GM12878 (cell line): ENCODE measurements around the gene SBNO2. TPM values are rescaled to one million over a fixed set of nuclear protein-coding genes. Genes with fewer than 3 reads are reported as not detected.
A peak's percentile ranks its signal among the peaks of the same experiment; 100 is the strongest.

Experiments used
- ATAC-seq: fragments of 200-7000 bp; cut with Tn5 transposase; 3 replicates; pipeline ENCODE4 v1.9.1; 2020; ENCODE audit warnings: mild to moderate bottlenecking, moderate library complexity
- BruUV-seq: library from RNA; stranded (reverse); fragments of 400-500 nt; replicated peaks from 2 replicates; lab custom pipeline; 2021; lab: Mats Ljungman, UMichigan
- CTCF ChIA-PET: fragments of 300-600 bp; sonication (Branson Sonifier 250); formaldehyde crosslinking; extraction: SDS; loops from one replicate; lab custom pipeline; 2021; ENCODE audit warnings: inconsistent platforms; lab: Yijun Ruan, JAX
- POLR2A ChIA-PET: fragments of 350-600 bp; formaldehyde crosslinking; extraction: SDS; loops from one replicate; lab custom pipeline; 2021; ENCODE audit warnings: inconsistent platforms; lab: Charles Lee
- RAD21 ChIA-PET: fragments of 300-600 bp; sonication (Branson Sonifier 250); formaldehyde crosslinking; loops from one replicate; lab custom pipeline; 2023; ENCODE audit warnings: antibody characterized with exemption; ENCODE audit not compliant: unreplicated experiment; lab: Charles Lee
- SMC1A ChIA-PET: fragments of 300-600 bp; sonication (Branson Sonifier 250); formaldehyde crosslinking; loops from one replicate; lab custom pipeline; 2023; ENCODE audit not compliant: unreplicated experiment, uncharacterized antibody; lab: Charles Lee
- DNase-seq: peaks from one replicate; pipeline ENCODE4 v3.0.0-alpha.2; 2011; ENCODE audit warnings: low read depth, low spot score
- FAIRE-seq: peaks from 3 replicates; lab custom pipeline; 2011; peaks lifted over from hg19 to GRCh38; lab: Jason Lieb, UNC
- H2AFZ ChIP-seq: 2 replicates; pipeline ENCODE4 v1.6.0; 2011; ENCODE audit warnings: low read depth, low read length, control low read depth; ENCODE audit not compliant: control insufficient read depth
- H3K27ac ChIP-seq: 2 replicates; pipeline ENCODE4 v1.5.1; 2011; ENCODE audit warnings: control low read depth; ENCODE audit not compliant: control insufficient read depth, insufficient read depth
- H3K27me3 ChIP-seq, 2 experiments: replicated peaks in 1 of 2; 2 replicates each; pipeline versions ENCODE4 v1.6.0 to v1.6.1; 2011; ENCODE audit warnings: low read length in 1 of 2; ENCODE audit not compliant: control insufficient read depth in 2 of 2, insufficient read depth in 2 of 2
- H3K36me3 ChIP-seq, 2 experiments: 2 replicates each; pipeline ENCODE4 v1.5.1; 2011; ENCODE audit warnings: low read length in 1 of 2; ENCODE audit not compliant: control insufficient read depth in 2 of 2, insufficient read depth in 2 of 2
- H3K4me1 ChIP-seq: 2 replicates; pipeline ENCODE4 v1.6.1; 2011; ENCODE audit warnings: mild to moderate bottlenecking, low read length, moderate library complexity, mixed read lengths; ENCODE audit not compliant: control insufficient read depth, insufficient read depth
- H3K4me2 ChIP-seq: 2 replicates; pipeline ENCODE4 v1.6.0; 2011; ENCODE audit warnings: control low read depth; ENCODE audit not compliant: control insufficient read depth, insufficient read depth
- H3K4me3 ChIP-seq: fragments of 200-600 bp; sonication (generic); 2 replicates; pipeline ENCODE4 v1.5.1; 2016
- H3K79me2 ChIP-seq: 2 replicates; pipeline ENCODE4 v1.6.0; 2011; ENCODE audit warnings: low read length; ENCODE audit not compliant: control insufficient read depth, insufficient read depth
- H3K9ac ChIP-seq: 2 replicates; pipeline ENCODE4 v1.8.0; 2011; ENCODE audit warnings: low read length, control low read depth, mixed read lengths; ENCODE audit not compliant: control insufficient read depth, insufficient read depth
- H3K9me3 ChIP-seq: replicated peaks from 3 replicates; pipeline ENCODE4 v1.5.1; 2011; ENCODE audit warnings: mild to moderate bottlenecking, low read length; ENCODE audit not compliant: control insufficient read depth, insufficient read depth
- H4K20me1 ChIP-seq: 2 replicates; pipeline ENCODE4 v1.6.0; 2011; ENCODE audit not compliant: control insufficient read depth, insufficient read depth
- CBX5 ChIP-seq: sonication (generic); IDR thresholded peaks from 2 replicates; pipeline ENCODE4 v1.6.1; 2016; ENCODE audit warnings: low read depth, moderate library complexity, mild to moderate bottlenecking, inconsistent platforms
- EGR1 ChIP-seq, 2 experiments: IDR thresholded peaks; 1 replicate in 1 of 2; 2 replicates in 1 of 2; pipeline ENCODE4 v1.6.1; 2011 to 2012; ENCODE audit warnings: low read depth in 2 of 2, low read length in 2 of 2, borderline replicate concordance in 1 of 2, mild to moderate bottlenecking in 1 of 2, moderate library complexity in 1 of 2
- IKZF1 ChIP-seq: fragments of 450-650 bp; conservative IDR thresholded peaks from 2 replicates; pipeline ENCODE4 v1.6.1; 2017; ENCODE audit warnings: antibody characterized with exemption, mild to moderate bottlenecking
- NRF1 ChIP-seq: conservative IDR thresholded peaks from 2 replicates; pipeline ENCODE4 v1.6.1; 2011; ENCODE audit warnings: mild to moderate bottlenecking, low read depth, low read length, improper control_type of control experiment
- ZNF384 ChIP-seq: IDR thresholded peaks from 2 replicates; pipeline ENCODE4 v1.6.1; 2012; ENCODE audit warnings: low read depth, mild to moderate bottlenecking, low read length, improper control_type of control experiment, borderline replicate concordance
- WGBS: methylation state at CpG from one replicate; pipeline ENCODE4 v1.1.6; 2016; ENCODE audit warnings: low lambda C conversion rate; ENCODE audit not compliant: insufficient replicate concordance, insufficient coverage; ENCODE audit errors: missing lambda C conversion rate; 5-methylcytosine and 5-hydroxymethylcytosine counted together
- in situ Hi-C: fragments of 300-500 bp; cut with MboI; formaldehyde crosslinking; loops from 9 replicates; pipeline ENCODE4 v1.14.3; 2018; ENCODE audit warnings: mixed read lengths
- intact Hi-C: fragments of 100-400 bp; cut with micrococcal nuclease; formaldehyde crosslinking; loops from one replicate; pipeline ENCODE4 v1.14.2; 2022; ENCODE audit not compliant: unreplicated experiment
- polyA plus RNA-seq, 11 experiments: library from polyadenylated mRNA; depleted of rRNA in 4 of 11; unstranded in 6 of 11; stranded (reverse) in 5 of 11; fragments of >200 nt; fragmentation: Nextera tagmentation in 4 of 11; fragmentation: Illumina TruSeq in 1 of 11; extraction: Ambion mirVana in 4 of 11; extraction: Trizol in 1 of 11; gene quantifications; 1 replicate in 1 of 11; 2 replicates in 10 of 11; pipeline versions ENCODE4 v1.2.1 to v1.2.3, GENCODE V29; 2011 to 2016; ENCODE audit warnings: inconsistent platforms in 2 of 11, missing spikeins in 2 of 11, low read depth in 1 of 11
- total RNA-seq, 4 experiments: library from RNA; depleted of rRNA in 3 of 4; stranded (reverse); fragments of >200 nt in 3 of 4; fragmentation: Illumina TruSeq in 1 of 4; extraction: Trizol in 1 of 4; gene quantifications; 2 replicates each; pipeline versions ENCODE4 v1.2.1 to v1.2.3, GENCODE V29; 2013 to 2021

Gene SBNO2
- total and polyA plus RNA-seq, 10 of the 15 experiments (the other 5 are each of a cell fraction or from before 2014, with no cell fraction given) = 0.08 to 44.6 (median 5.4) TPM

GRCh38 chr19:1074544-1075283 is 99.4 kb downstream of the SBNO2 start:
- SMC1A ChIA-PET = interaction anchor here (1.8 to 3.4 kb wide), 3 partner anchors 10 to 22 kb away, joined by 4 to 14 read pairs (median 11); no protein-coding TSS in a partner anchor
- H3K36me3 ChIP-seq = peaks cover 25 to 31% of the 10 kb centered on the region in 2 experiments
- peak overlapping the region; percentile 24 for H2AFZ ChIP-seq
- H3K9me3 ChIP-seq = no peaks in the 10 kb centered on the region; the same call in 2 of the 3 replicates
- WGBS = under 1% methylated on average over 39 of the region's 54 CpGs
- intact Hi-C loops = no loop called here
- CTCF ChIA-PET = interaction anchor here (2.2 to 2.6 kb wide), 2 partner anchors 10 to 28 kb away, joined by 6 to 11 read pairs; partner anchors contain the start of gene GPX4
- no TSS peak for BruUV-seq
- no peak overlapping the region for H3K9ac ChIP-seq
- POLR2A ChIA-PET = interaction anchor here (0.6 to 3.8 kb wide), 7 partner anchors 8 to 111 kb away, joined by 3 to 25 read pairs (median 10); partner anchors contain the start of genes ARHGAP45 and GPX4
- RAD21 ChIA-PET = interaction anchor here (0.7 to 3.1 kb wide), 7 partner anchors 7 to 119 kb away, joined by 3 to 18 read pairs (median 4); partner anchors contain the start of genes ABCA7 and ARHGAP45
- peak overlapping the region; percentile 74; the same call in 1 of the 2 replicates for H3K4me3 ChIP-seq
- FAIRE-seq = no peak
- DNase-seq = no peak
- peaks cover 28% of the 10 kb centered on the region for H3K79me2 ChIP-seq
- no peaks in the 10 kb centered on the region for H3K27me3 ChIP-seq
- H4K20me1 ChIP-seq = no peaks in the 10 kb centered on the region
- H3K27ac ChIP-seq = no peak overlapping the region; the same call in 1 of the 2 replicates
- peak overlapping the region; percentile 69 for H3K4me2 ChIP-seq
- TF ChIP-seq EGR1 (IDR thresholded peaks at IDR 0.05; ENCODE audit: borderline replicate concordance in 1 of 2, low read depth in 2 of 2, low read length in 2 of 2) = peak in 1 of 2 experiments; percentile 81; a peak in 2 of 3 replicates
- peak; percentile 56; the same call in 1 of the 2 replicates for TF ChIP-seq NRF1
- 0 out of 2 replicates have a peak, but pooled peaks have one; percentile 19 for TF ChIP-seq IKZF1
- peak; percentile 29; the same call in 1 of the 2 replicates for TF ChIP-seq ZNF384
- no peak for TF ChIP-seq CBX5
- TF ChIP-seq, all 136 proteins: peak for 4
- H3K4me1 ChIP-seq = peaks cover 32% of the 10 kb centered on the region
- ATAC-seq = peak; percentile 41
- in situ Hi-C loops = no loop called here
